Breast epithelium (tissue), 4 donors: ENCODE results near the gene USP21. TPM values are rescaled to one million over a fixed set of nuclear protein-coding genes. Genes with fewer than 3 reads are reported as not detected.

ENCODE experiments used
- DNase-seq, 2 donors: peaks; one replicate each; pipeline ENCODE4 v3.0.0-alpha.2; 2019; ENCODE audit warnings: low spot score in 2 of 2
- H3K27ac ChIP-seq, 2 donors: fragments of 200-600 bp; sonication (generic) in 1 of 2; one replicate each; pipeline ENCODE4 v1.5.1; 2016 to 2019; ENCODE audit warnings: mild to moderate bottlenecking in 1 of 2
- H3K27me3 ChIP-seq, 2 donors: fragments of 200-600 bp; sonication (generic) in 1 of 2; one replicate each; pipeline versions ENCODE4 v1.5.1 to v1.6.0; 2017 to 2019; ENCODE audit warnings: control low read depth in 1 of 2, mild to moderate bottlenecking in 1 of 2
- H3K36me3 ChIP-seq: fragments of 200-600 bp; one replicate; pipeline ENCODE4 v1.5.1; 2019
- H3K4me1 ChIP-seq, 2 donors: fragments of 200-600 bp; sonication (generic); one replicate each; pipeline ENCODE4 v1.5.1; 2016 to 2019; ENCODE audit warnings: control low read depth in 1 of 2
- H3K4me3 ChIP-seq, 3 donors: fragments of 200-600 bp; sonication (generic); 1 replicate in 2 of 3; 2 replicates in 1 of 3; pipeline ENCODE4 v1.5.1; 2016 to 2019; ENCODE audit warnings: mild to moderate bottlenecking in 3 of 3, moderate library complexity in 2 of 3
- H3K9me3 ChIP-seq, 2 donors: fragments of 200-600 bp; sonication (generic) in 1 of 2; one replicate each; pipeline ENCODE4 v1.5.1; 2016 to 2019; ENCODE audit warnings: control low read depth in 1 of 2
- CTCF ChIP-seq, 3 donors: fragments of 450-650 bp; IDR thresholded peaks; one replicate each; pipeline ENCODE4 v1.5.1; 2016 to 2017; ENCODE audit warnings: antibody characterized with exemption in 3 of 3, mild to moderate bottlenecking in 3 of 3, moderate library complexity in 3 of 3
- POLR2A ChIP-seq: fragments of 450-650 bp; IDR thresholded peaks from one replicate; pipeline ENCODE4 v1.6.1; 2016; ENCODE audit warnings: antibody characterized with exemption, mild to moderate bottlenecking, moderate library complexity
- POLR2AphosphoS5 ChIP-seq, 3 donors: sonication (generic); formaldehyde crosslinking; IDR thresholded peaks; one replicate each; pipeline ENCODE4 v1.6.1; 2017; ENCODE audit warnings: antibody characterized with exemption in 3 of 3
- intact Hi-C: fragments of 100-400 bp; cut with DNase I; formaldehyde crosslinking; loops from one replicate; pipeline ENCODE4 v1.15.1; 2023; ENCODE audit warnings: low total_unique reads
- total RNA-seq, 3 donors: library from RNA; depleted of rRNA; stranded (reverse); fragments of >200 nt; gene quantifications; one replicate each; pipeline ENCODE4 v1.1.0, GENCODE V29; 2016

The USP21 gene
- total RNA-seq, 3 donors from 2014 or later: 11.7 to 26.9 (median 24.9) TPM

GRCh38 chr1:161121042-161121650, 38.2 kb upstream of the USP21 start:
- Histone ChIP-seq H3K36me3 (peaks cover 4% of the 10 kb centered on the region), H3K27me3 (no peaks in the 10 kb centered on the region), H3K4me1 (peaks cover 8 to 25% of the 10 kb centered on the region in 2 donors), H3K27ac (no peak overlapping the region), H3K9me3 (no peaks in the 10 kb centered on the region), H3K4me3 (no peak overlapping the region)
- TF ChIP-seq POLR2A: no peak
- TF ChIP-seq POLR2AphosphoS5 (IDR thresholded peaks at IDR 0.05): no peak
- no peak for DNase-seq
- intact Hi-C loops: no loop called here

- Histone ChIP-seq H3K4me3 (no peak overlapping the region), H3K9me3 (no peaks in the 10 kb centered on the region), H3K27ac (no peak overlapping the region), H3K4me1 (peaks cover 8 to 21% of the 10 kb centered on the region in 2 donors), H3K27me3 (no peaks in the 10 kb centered on the region), H3K36me3 (peaks cover 4% of the 10 kb centered on the region)
- no peak for TF ChIP-seq POLR2A
- no peak for DNase-seq
- intact Hi-C loops: no loop called here
These were observed 37.5 kb upstream of the USP21 start for GRCh38 chr1:161121834-161122233.

GRCh38 chr1:161122967-161123366, 36.3 kb upstream of the USP21 start:
- intact Hi-C loops: no loop called here
- TF ChIP-seq POLR2A (no peak), POLR2AphosphoS5 (IDR thresholded peaks at IDR 0.05) (no peak), CTCF (IDR thresholded peaks at IDR 0.05) (no peak)
- no peaks in the 10 kb centered on the region for H3K27me3 ChIP-seq

GRCh38 chr1:161127649-161128048, 31.7 kb upstream of the USP21 start:
- TF ChIP-seq POLR2A (no peak), CTCF (IDR thresholded peaks at IDR 0.05) (no peak), POLR2AphosphoS5 (IDR thresholded peaks at IDR 0.05) (no peak)
- peaks cover under 1% of the 10 kb centered on the region for H3K36me3 ChIP-seq
- H3K27me3 ChIP-seq: no peaks in the 10 kb centered on the region
- H3K4me1 ChIP-seq: peaks cover 0 to 9% of the 10 kb centered on the region in 2 donors
- intact Hi-C loops: no loop called here
- H3K9me3 ChIP-seq: no peaks in the 10 kb centered on the region
- H3K27ac ChIP-seq: no peak overlapping the region
- DNase-seq: no peak
- no peak overlapping the region for H3K4me3 ChIP-seq

More at GRCh38 chr1:161122967-161123366, 36.3 kb upstream of the USP21 start:
- no peak for DNase-seq
- no peaks in the 10 kb centered on the region for H3K9me3 ChIP-seq
- H3K4me1 ChIP-seq: peaks cover 8 to 17% of the 10 kb centered on the region in 2 donors
- H3K36me3 ChIP-seq: peaks cover 4% of the 10 kb centered on the region
- H3K4me3 ChIP-seq: no peak overlapping the region
- no peak overlapping the region for H3K27ac ChIP-seq

- no peaks in the 10 kb centered on the region for H3K36me3 ChIP-seq
- intact Hi-C loops: no loop called here
- no peak for DNase-seq
- TF ChIP-seq CTCF (IDR thresholded peaks at IDR 0.05) (no peak), POLR2AphosphoS5 (IDR thresholded peaks at IDR 0.05) (no peak), POLR2A (no peak)
- H3K4me1 ChIP-seq: peaks cover 0 to 11% of the 10 kb centered on the region in 2 donors
- no peak overlapping the region for H3K4me3 ChIP-seq
- H3K27ac ChIP-seq: no peak overlapping the region
- H3K27me3 ChIP-seq: no peaks in the 10 kb centered on the region
- no peaks in the 10 kb centered on the region for H3K9me3 ChIP-seq
These were observed 30.5 kb upstream of the USP21 start for GRCh38 chr1:161128591-161129420.

GRCh38 chr1:161130266-161130665, 29.0 kb upstream of the USP21 start:
- TF ChIP-seq CTCF (IDR thresholded peaks at IDR 0.05): no peak
- TF ChIP-seq POLR2AphosphoS5 (IDR thresholded peaks at IDR 0.05): no peak
- TF ChIP-seq POLR2A: no peak
- no peaks in the 10 kb centered on the region for H3K27me3 ChIP-seq
- DNase-seq: no peak
- H3K4me1 ChIP-seq: peaks cover 0 to 15% of the 10 kb centered on the region in 2 donors
- no peaks in the 10 kb centered on the region for H3K9me3 ChIP-seq
- no peaks in the 10 kb centered on the region for H3K36me3 ChIP-seq
- intact Hi-C loops: no loop called here
- no peak overlapping the region for H3K27ac ChIP-seq
- peak overlapping the region in 1 of 3 donors; percentile 4 for H3K4me3 ChIP-seq
